Right ventricle myocardium superior (tissue), 1 donor: ENCODE measurements around the gene ITGBL1. TPM values are rescaled to one million over a fixed set of nuclear protein-coding genes. Genes with fewer than 3 reads are reported as not detected.
"Not testable (repeated sequence)": the region's sequence is repeated elsewhere in the genome, so short reads cannot be mapped to it uniquely, and the experiment has no call there.

ENCODE experiments used
- ATAC-seq: fragments of 200-7000 bp; cut with Tn5 transposase; one replicate; pipeline ENCODE4 v1.9.1; 2020; ENCODE audit warnings: mild to moderate bottlenecking; ENCODE audit not compliant: poor library complexity
- DNase-seq: peaks from one replicate; pipeline ENCODE4 v3.0.0-alpha.2; 2020
- intact Hi-C: fragments of 100-400 bp; cut with DNase I; formaldehyde crosslinking; loops from one replicate; pipeline ENCODE4 v1.11.2; 2022
- total RNA-seq: library from RNA; stranded (reverse); fragmentation: NEBNext Ultra II Directional; extraction: Animal tissue kit (Norgen Biotek cat#: 25700); gene quantifications from one replicate; pipeline ENCODE4 v1.2.1, GENCODE V29; 2021
- donor health status: DM: no; HTN: yes; CAD: no; lungs with severe emphysema.

The ITGBL1 gene
- total RNA-seq, 1 donor from 2014 or later = 6.8 TPM

- no peak for DNase-seq
- intact Hi-C loops = no loop called here
- ATAC-seq = no peak
Measured at GRCh38 chr13:101535192-101535746, 82.8 kb downstream of the ITGBL1 start.

- intact Hi-C loops = no loop called here
- ATAC-seq (no peak), DNase-seq (no peak)
Measured at GRCh38 chr13:101536079-101536478, 83.6 kb downstream of the ITGBL1 start.

GRCh38 chr13:101544544-101544943, 92.1 kb downstream of the ITGBL1 start:
- ATAC-seq, intact Hi-C loops, DNase-seq: not testable (repeated sequence)

GRCh38 chr13:101544979-101545378, 92.5 kb downstream of the ITGBL1 start:
- intact Hi-C loops = no loop called here

GRCh38 chr13:101545521-101545920, 93.0 kb downstream of the ITGBL1 start:
- intact Hi-C loops = no loop called here
- ATAC-seq (peak; percentile 57), DNase-seq (no peak)

More at GRCh38 chr13:101544979-101545378, 92.5 kb downstream of the ITGBL1 start:
- DNase-seq (no peak), ATAC-seq (no peak)

GRCh38 chr13:101552286-101552685, 99.8 kb downstream of the ITGBL1 start:
- DNase-seq (no peak), ATAC-seq (no peak)
- intact Hi-C loops = no loop called here

- intact Hi-C loops = no loop called here
- no peak for ATAC-seq
- no peak for DNase-seq
Measured at GRCh38 chr13:101552786-101553185, 100.3 kb downstream of the ITGBL1 start.

GRCh38 chr13:101554420-101555125, 102.1 kb downstream of the ITGBL1 start:
- ATAC-seq = no peak
- intact Hi-C loops = no loop called here
- no peak for DNase-seq

GRCh38 chr13:101555610-101556009, 103.1 kb downstream of the ITGBL1 start:
- ATAC-seq (no peak), DNase-seq (no peak)
- intact Hi-C loops = no loop called here

- intact Hi-C loops = no loop called here
- ATAC-seq (peak; percentile 78), DNase-seq (peak; percentile 37)
Measured at GRCh38 chr13:101556676-101557123, 104.2 kb downstream of the ITGBL1 start.

GRCh38 chr13:101565317-101565716, 112.8 kb downstream of the ITGBL1 start:
- intact Hi-C loops = no loop called here
- no peak for DNase-seq
- ATAC-seq = no peak

- DNase-seq (no peak), ATAC-seq (no peak)
- intact Hi-C loops = no loop called here
Measured at GRCh38 chr13:101567841-101568240, 115.4 kb downstream of the ITGBL1 start.

GRCh38 chr13:101569807-101570206, 117.3 kb downstream of the ITGBL1 start:
- ATAC-seq = no peak

GRCh38 chr13:101570410-101570809, 117.9 kb downstream of the ITGBL1 start:
- DNase-seq = no peak
- intact Hi-C loops = no loop called here
- ATAC-seq = no peak

More at GRCh38 chr13:101569807-101570206, 117.3 kb downstream of the ITGBL1 start:
- DNase-seq = no peak
- intact Hi-C loops = no loop called here

GRCh38 chr13:101572456-101572855, 120.0 kb downstream of the ITGBL1 start:
- no peak for ATAC-seq
- DNase-seq = no peak
- intact Hi-C loops = no loop called here

GRCh38 chr13:101575581-101575980, 123.1 kb downstream of the ITGBL1 start:
- intact Hi-C loops = no loop called here
- no peak for ATAC-seq

GRCh38 chr13:101576455-101576854, 124.0 kb downstream of the ITGBL1 start:
- intact Hi-C loops = no loop called here
- DNase-seq (no peak), ATAC-seq (no peak)

More at GRCh38 chr13:101575581-101575980, 123.1 kb downstream of the ITGBL1 start:
- DNase-seq = no peak

GRCh38 chr13:101576977-101577376, 124.5 kb downstream of the ITGBL1 start:
- no peak for DNase-seq
- no peak for ATAC-seq
- intact Hi-C loops = no loop called here

- DNase-seq (no peak), ATAC-seq (no peak)
- intact Hi-C loops = no loop called here
Measured at GRCh38 chr13:101579281-101579802, 126.9 kb downstream of the ITGBL1 start.

- intact Hi-C loops = no loop called here
- DNase-seq = no peak
- no peak for ATAC-seq
Measured at GRCh38 chr13:101584331-101584730, 131.9 kb downstream of the ITGBL1 start.
